Large intestine (tissue), 3 donors: ENCODE results near the gene SPRR3. TPM values are rescaled to one million over a fixed set of nuclear protein-coding genes. Genes with fewer than 3 reads are reported as not detected.

Experiments
- DNase-seq, 2 donors: peaks; one replicate each; pipeline versions ENCODE4 v3.0.0 to v3.0.0-alpha.2; 2013
- H3K27ac ChIP-seq: one replicate; pipeline ENCODE4 v1.5.1; 2013; ENCODE audit warnings: low read length
- H3K27me3 ChIP-seq: 2 replicates; pipeline ENCODE4 v1.6.1; 2013; ENCODE audit warnings: low read length; ENCODE audit not compliant: control insufficient read depth, insufficient read depth
- H3K36me3 ChIP-seq: 2 replicates; pipeline ENCODE4 v1.6.1; 2013; ENCODE audit warnings: low read length; ENCODE audit not compliant: control insufficient read depth, insufficient read depth
- H3K4me1 ChIP-seq: one replicate; pipeline ENCODE4 v1.6.1; 2013; ENCODE audit warnings: low read length; ENCODE audit not compliant: control insufficient read depth, insufficient read depth
- H3K4me3 ChIP-seq: one replicate; pipeline ENCODE4 v1.5.1; 2013; ENCODE audit warnings: low read length
- H3K9me3 ChIP-seq: one replicate; pipeline ENCODE4 v1.6.1; 2013; ENCODE audit warnings: mild to moderate bottlenecking, low read depth, low read length, moderate library complexity; ENCODE audit not compliant: control insufficient read depth
- WGBS: methylation state at CpG from one replicate; pipeline ENCODE4 v1.1.5; 2013; ENCODE audit warnings: low lambda C conversion rate; ENCODE audit not compliant: insufficient coverage; 5-methylcytosine and 5-hydroxymethylcytosine counted together
- polyA plus RNA-seq: library from polyadenylated mRNA; unstranded; fragments of 120-200 nt; gene quantifications from one replicate; pipeline ENCODE4 v1.2.1, GENCODE V29; 2013

SPRR3 gene
- polyA plus RNA-seq, 1 donor: not detected

GRCh38 chr1:152982076-152982475 is 19.5 kb upstream of the SPRR3 start:
- WGBS: no CpG with 5 or more reads among the region's 4 CpGs
- DNase-seq: no peak
- Histone ChIP-seq H3K27me3 (no peaks in the 10 kb centered on the region), H3K27ac (no peak overlapping the region), H3K4me1 (peaks cover 15% of the 10 kb centered on the region), H3K36me3 (no peaks in the 10 kb centered on the region), H3K4me3 (no peak overlapping the region), H3K9me3 (no peaks in the 10 kb centered on the region)

GRCh38 chr1:152983234-152983633 is 18.3 kb upstream of the SPRR3 start:
- H3K27ac ChIP-seq: no peak overlapping the region
- no peak for DNase-seq
- H3K27me3 ChIP-seq: no peaks in the 10 kb centered on the region
- peaks cover 15% of the 10 kb centered on the region for H3K4me1 ChIP-seq
- H3K36me3 ChIP-seq: no peaks in the 10 kb centered on the region
- H3K4me3 ChIP-seq: no peak overlapping the region
- H3K9me3 ChIP-seq: no peaks in the 10 kb centered on the region

- Histone ChIP-seq H3K27ac (no peak within 1 kb of the TSS), H3K4me1 (peaks cover 15% of the 10 kb centered on the region), H3K36me3 (no peaks in the 10 kb centered on the region), H3K4me3 (no peak within 1 kb of the TSS), H3K9me3 (no peaks in the 10 kb centered on the region), H3K27me3 (no peaks in the 10 kb centered on the region)
- 80% methylated on average over 1 of the region's 3 CpGs for WGBS
- no peak for DNase-seq
Observed at GRCh38 chr1:152983743-152984142, 17.8 kb upstream of the SPRR3 start, which contains the start of gene SPRR1A. TSS of gene SPRR1A (plus strand) at chr1:152984081. CDS start at chr1:152985231, 1,150 bp downstream.

- no peak for DNase-seq
- no peaks in the 10 kb centered on the region for H3K36me3 ChIP-seq
- no CpG with 5 or more reads among the region's 2 CpGs for WGBS
- H3K4me3 ChIP-seq: no peak overlapping the region
- H3K4me1 ChIP-seq: peaks cover 2% of the 10 kb centered on the region
- no peaks in the 10 kb centered on the region for H3K9me3 ChIP-seq
- no peak overlapping the region for H3K27ac ChIP-seq
- H3K27me3 ChIP-seq: no peaks in the 10 kb centered on the region
Observed at GRCh38 chr1:152986578-152986977, 15.0 kb upstream of the SPRR3 start.

GRCh38 chr1:152993186-152993585 is 8.4 kb upstream of the SPRR3 start:
- WGBS: no CpG with 5 or more reads among the region's 6 CpGs

GRCh38 chr1:152995842-152996241 is 5.7 kb upstream of the SPRR3 start:
- H3K9me3 ChIP-seq: no peaks in the 10 kb centered on the region
- H3K4me1 ChIP-seq: no peaks in the 10 kb centered on the region
- H3K27ac ChIP-seq: no peak overlapping the region
- no peak for DNase-seq
- peaks cover 3% of the 10 kb centered on the region for H3K27me3 ChIP-seq
- 0% methylated on average over 1 of the region's 1 CpG for WGBS
- no peaks in the 10 kb centered on the region for H3K36me3 ChIP-seq
- H3K4me3 ChIP-seq: no peak overlapping the region

More at GRCh38 chr1:152993186-152993585, 8.4 kb upstream of the SPRR3 start:
- H3K4me1 ChIP-seq: no peaks in the 10 kb centered on the region
- H3K27ac ChIP-seq: no peak overlapping the region
- H3K4me3 ChIP-seq: no peak overlapping the region
- H3K9me3 ChIP-seq: no peaks in the 10 kb centered on the region
- no peak for DNase-seq
- H3K36me3 ChIP-seq: no peaks in the 10 kb centered on the region
- peaks cover 3% of the 10 kb centered on the region for H3K27me3 ChIP-seq

- Histone ChIP-seq H3K27ac (no peak overlapping the region), H3K27me3 (peaks cover 3% of the 10 kb centered on the region), H3K4me3 (no peak overlapping the region), H3K36me3 (no peaks in the 10 kb centered on the region), H3K4me1 (no peaks in the 10 kb centered on the region), H3K9me3 (no peaks in the 10 kb centered on the region)
- WGBS: 80% methylated on average over 1 of the region's 5 CpGs
- no peak for DNase-seq
Observed at GRCh38 chr1:152996633-152997400, 4.7 kb upstream of the SPRR3 start.

GRCh38 chr1:152997901-152998300 is 3.6 kb upstream of the SPRR3 start:
- no CpG with 5 or more reads among the region's 7 CpGs for WGBS
- no peaks in the 10 kb centered on the region for H3K36me3 ChIP-seq
- no peak overlapping the region for H3K4me3 ChIP-seq
- DNase-seq: no peak
- no peak overlapping the region for H3K27ac ChIP-seq
- H3K9me3 ChIP-seq: no peaks in the 10 kb centered on the region
- H3K27me3 ChIP-seq: peaks cover 3% of the 10 kb centered on the region
- no peaks in the 10 kb centered on the region for H3K4me1 ChIP-seq

- no CpG with 5 or more reads among the region's 4 CpGs for WGBS
- Histone ChIP-seq H3K4me3 (no peak overlapping the region), H3K27me3 (peaks cover 3% of the 10 kb centered on the region), H3K36me3 (no peaks in the 10 kb centered on the region), H3K27ac (no peak overlapping the region), H3K4me1 (no peaks in the 10 kb centered on the region), H3K9me3 (no peaks in the 10 kb centered on the region)
- no peak for DNase-seq
Observed at GRCh38 chr1:152998476-152998875, 3.1 kb upstream of the SPRR3 start.

GRCh38 chr1:152999818-153000217 is 1.7 kb upstream of the SPRR3 start:
- no peaks in the 10 kb centered on the region for H3K36me3 ChIP-seq

GRCh38 chr1:153000294-153000693 is 1.3 kb upstream of the SPRR3 start:
- no CpG with 5 or more reads among the region's 1 CpG for WGBS
- H3K9me3 ChIP-seq: no peaks in the 10 kb centered on the region
- no peaks in the 10 kb centered on the region for H3K4me1 ChIP-seq

More at GRCh38 chr1:152999818-153000217, 1.7 kb upstream of the SPRR3 start:
- no peaks in the 10 kb centered on the region for H3K4me1 ChIP-seq
- no peak overlapping the region for H3K27ac ChIP-seq
- DNase-seq: no peak
- no peaks in the 10 kb centered on the region for H3K9me3 ChIP-seq
- peaks cover 3% of the 10 kb centered on the region for H3K27me3 ChIP-seq
- no peak overlapping the region for H3K4me3 ChIP-seq
- 100% methylated on average over 1 of the region's 6 CpGs for WGBS

More at GRCh38 chr1:153000294-153000693, 1.3 kb upstream of the SPRR3 start:
- no peak overlapping the region for H3K4me3 ChIP-seq
- H3K27ac ChIP-seq: no peak overlapping the region
- H3K36me3 ChIP-seq: no peaks in the 10 kb centered on the region
- no peak for DNase-seq
- peaks cover 3% of the 10 kb centered on the region for H3K27me3 ChIP-seq
